ENCODE results near the gene GATA3.

DNA sequence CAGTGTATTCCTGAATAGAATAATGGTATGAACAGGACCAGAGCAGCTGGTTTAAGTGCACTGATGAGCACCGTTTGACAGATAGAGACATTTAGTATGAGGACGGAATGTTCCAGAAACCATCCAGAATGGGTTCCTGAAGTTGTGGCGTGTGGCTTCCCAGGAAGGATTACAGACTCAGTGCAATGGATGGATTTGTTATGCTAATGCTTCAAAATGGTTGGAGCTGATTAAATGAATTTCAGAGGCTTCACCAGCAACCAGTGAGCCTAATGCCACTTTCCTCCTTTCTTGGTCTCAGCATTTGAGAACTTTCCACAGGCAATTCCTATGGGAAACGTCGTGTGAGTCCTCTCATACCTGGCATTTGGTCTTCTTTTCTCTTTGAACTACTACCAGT lies 9.9 kb downstream of the GATA3 start:
- no peak for TF ChIP-seq CREB5 (CRISPR knock-in tag; IDR thresholded peaks at IDR 0.05; ENCODE audit: low read depth)
- TF ChIP-seq, protein P1, sequence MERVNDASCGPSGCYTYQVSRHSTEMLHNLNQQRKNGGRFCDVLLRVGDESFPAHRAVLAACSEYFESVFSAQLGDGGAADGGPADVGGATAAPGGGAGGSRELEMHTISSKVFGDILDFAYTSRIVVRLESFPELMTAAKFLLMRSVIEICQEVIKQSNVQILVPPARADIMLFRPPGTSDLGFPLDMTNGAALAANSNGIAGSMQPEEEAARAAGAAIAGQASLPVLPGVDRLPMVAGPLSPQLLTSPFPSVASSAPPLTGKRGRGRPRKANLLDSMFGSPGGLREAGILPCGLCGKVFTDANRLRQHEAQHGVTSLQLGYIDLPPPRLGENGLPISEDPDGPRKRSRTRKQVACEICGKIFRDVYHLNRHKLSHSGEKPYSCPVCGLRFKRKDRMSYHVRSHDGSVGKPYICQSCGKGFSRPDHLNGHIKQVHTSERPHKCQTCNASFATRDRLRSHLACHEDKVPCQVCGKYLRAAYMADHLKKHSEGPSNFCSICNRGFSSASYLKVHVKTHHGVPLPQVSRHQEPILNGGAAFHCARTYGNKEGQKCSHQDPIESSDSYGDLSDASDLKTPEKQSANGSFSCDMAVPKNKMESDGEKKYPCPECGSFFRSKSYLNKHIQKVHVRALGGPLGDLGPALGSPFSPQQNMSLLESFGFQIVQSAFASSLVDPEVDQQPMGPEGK (CRISPR knock-in tag; IDR thresholded peaks at IDR 0.05; ENCODE audit: borderline replicate concordance) = no peak
- TF ChIP-seq ZFP3 (CRISPR knock-in tag; IDR thresholded peaks at IDR 0.05) = no peak
- TF ChIP-seq ZFP30 (CRISPR knock-in tag; IDR thresholded peaks at IDR 0.05) = no peak
- TF ChIP-seq TOX (CRISPR knock-in tag; IDR thresholded peaks at IDR 0.05; ENCODE audit: borderline replicate concordance) = no peak
- TF ChIP-seq ESRRG (CRISPR knock-in tag; IDR thresholded peaks at IDR 0.05) = no peak

All from SK-N-SH treated with all-trans-retinoic acid at 6 μM for 48 hours (cell line).